Measurements from ENCODE around the gene POU3F1. TPM values are rescaled to one million over a fixed set of nuclear protein-coding genes. Genes with fewer than 3 reads are reported as not detected.
A peak's percentile ranks its signal among the peaks of the same experiment; 100 is the strongest.

POU3F1 gene
- total RNA-seq, 1 experiment from 2014 or later = 5.8 TPM

- H3K23me2 ChIP-seq (ENCODE audit: insufficient read length, low read depth, low read length, poor library complexity, severe bottlenecking) = no peaks in the 10 kb centered on the region
- no peak overlapping the region for H2AK5ac ChIP-seq (ENCODE audit: insufficient read length, low read length)
- H4K20me1 ChIP-seq (ENCODE audit: control insufficient read depth, insufficient read depth, insufficient read length) = no peaks in the 10 kb centered on the region
- peak overlapping the region; percentile 17 to 74 (median 30); a peak in 5 of 7 replicates for H3K27ac Mint-ChIP-seq
- H3K79me1 ChIP-seq (ENCODE audit: insufficient read depth, low read depth, low read length, poor library complexity, severe bottlenecking) = no peaks in the 10 kb centered on the region
- H3K27me3 Mint-ChIP-seq (ENCODE audit: low read depth) = no peaks in the 10 kb centered on the region; the same call in 1 of the 2 replicates
- H3K56ac ChIP-seq (ENCODE audit: insufficient read length, low read depth, low read length) = no peak overlapping the region
- H3K9ac ChIP-seq (ENCODE audit: extremely low read depth, insufficient read length, low read length) = no peak overlapping the region
- no peak overlapping the region for H3K14ac ChIP-seq (ENCODE audit: insufficient read depth, low read length)
- H3K27ac ChIP-seq (ENCODE audit: insufficient read length, low read depth, low read length) = no peak overlapping the region
- peaks cover 31 to 44% of the 10 kb centered on the region in 2 experiments for H3K4me1 Mint-ChIP-seq
- H3K27me3 ChIP-seq (ENCODE audit: insufficient read depth, low read length) = no peaks in the 10 kb centered on the region
- WGBS (ENCODE audit: extremely low coverage, insufficient read length, low lambda C conversion rate) = no CpG with 5 or more reads among the region's 9 CpGs
- no peak overlapping the region for H2BK120ac ChIP-seq (ENCODE audit: low read depth, low read length, poor library complexity, severe bottlenecking)
- peak overlapping the region in 1 of 2 experiments; percentile 3; a peak in 2 of 5 replicates for H3K4me3 Mint-ChIP-seq
- H3K79me2 ChIP-seq (ENCODE audit: insufficient read depth, low read length) = no peaks in the 10 kb centered on the region
- H3K18ac ChIP-seq (ENCODE audit: insufficient read length, low read depth, low read length) = no peak overlapping the region
- no peak overlapping the region for H2BK15ac ChIP-seq (ENCODE audit: low read depth, low read length)
- H2BK5ac ChIP-seq (ENCODE audit: insufficient read length, low read length) = no peak overlapping the region
- no peak for DNase-seq
- H3K9me3 ChIP-seq (ENCODE audit: control insufficient read depth, low read depth, low read length) = no peaks in the 10 kb centered on the region
- no peak overlapping the region for H2AFZ ChIP-seq (ENCODE audit: low read length)
- no peak overlapping the region for H3T11ph ChIP-seq (ENCODE audit: low read length)
- H3K36me3 Mint-ChIP-seq (ENCODE audit: insufficient read depth in 1 of 3, low read depth in 3 of 3) = no peaks in the 10 kb centered on the region
- no peak overlapping the region for H2BK20ac ChIP-seq (ENCODE audit: low read depth, low read length, poor library complexity, severe bottlenecking)
- H3K4me1 ChIP-seq (ENCODE audit: insufficient read depth, low read length) = no peaks in the 10 kb centered on the region; the same call in none of the 2 replicates
- H4K91ac ChIP-seq (ENCODE audit: insufficient read length, low read depth, low read length) = no peak overlapping the region
- H3K4ac ChIP-seq (ENCODE audit: low read depth, low read length) = no peak overlapping the region
- TF ChIP-seq CTCF (conservative IDR thresholded peaks at IDR 0.05) = no peak
- no peak overlapping the region for H2BK12ac ChIP-seq (ENCODE audit: insufficient read length, low read depth, low read length)
- no peak overlapping the region for H4K8ac ChIP-seq (replicated peaks; ENCODE audit: insufficient read length, low read depth, low read length)
- no peak overlapping the region for H3K4me2 ChIP-seq (ENCODE audit: insufficient read depth, insufficient read length, low read length)
- H3K23ac ChIP-seq (ENCODE audit: insufficient read length, low read depth, low read length) = no peak overlapping the region
- H4K5ac ChIP-seq (ENCODE audit: insufficient read length, low read depth, low read length) = no peak overlapping the region
- no peaks in the 10 kb centered on the region; a peak in 1 of 5 replicates for H3K9me3 Mint-ChIP-seq
These were observed 27.1 kb upstream of the POU3F1 start for GRCh38 chr1:38073534-38074301.

Data from H9 (cell line).